Mesenchymal stem cell (in vitro differentiated cells and primary cell): ENCODE measurements around the gene GNG13.

Experiments used
- DNase-seq: peaks from one replicate; pipeline ENCODE4 v3.0.0-alpha.2; 2013
- H2AFZ ChIP-seq: one replicate; pipeline ENCODE4 v1.6.1; 2013; ENCODE audit warnings: low read depth, mild to moderate bottlenecking, control low read depth, inconsistent platforms, low read length, moderate library complexity
- H2AK5ac ChIP-seq: 2 replicates; pipeline ENCODE4 v1.6.1; 2013; ENCODE audit warnings: low read length, moderate library complexity, mild to moderate bottlenecking, inconsistent platforms; ENCODE audit not compliant: severe bottlenecking
- H2BK120ac ChIP-seq: one replicate; pipeline ENCODE4 v1.6.1; 2013; ENCODE audit warnings: low read depth, mild to moderate bottlenecking, inconsistent platforms, low read length, moderate library complexity
- H2BK12ac ChIP-seq, 2 experiments: one replicate each; pipeline ENCODE4 v1.6.1; 2013; ENCODE audit warnings: inconsistent platforms in 2 of 2, low read length in 2 of 2, mild to moderate bottlenecking in 2 of 2, moderate library complexity in 2 of 2, control low read depth in 1 of 2
- H2BK15ac ChIP-seq: one replicate; pipeline ENCODE4 v1.6.1; 2013; ENCODE audit warnings: mild to moderate bottlenecking, low read depth, inconsistent platforms; ENCODE audit not compliant: poor library complexity, severe bottlenecking
- H2BK5ac ChIP-seq: 2 replicates; pipeline ENCODE4 v1.6.1; 2013; ENCODE audit warnings: low read depth, mild to moderate bottlenecking, low read length, control low read depth, inconsistent platforms; ENCODE audit not compliant: poor library complexity, severe bottlenecking
- H3K14ac ChIP-seq, 2 experiments: one replicate each; pipeline ENCODE4 v1.6.1; 2013; ENCODE audit warnings: inconsistent platforms in 2 of 2, low read length in 2 of 2, control low read depth in 1 of 2, mild to moderate bottlenecking in 1 of 2, moderate library complexity in 1 of 2
- H3K18ac ChIP-seq, 2 experiments: one replicate each; pipeline ENCODE4 v1.6.1; 2013; ENCODE audit warnings: inconsistent platforms in 2 of 2, low read length in 2 of 2, control low read depth in 1 of 2, low read depth in 1 of 2, mild to moderate bottlenecking in 1 of 2
- H3K23ac ChIP-seq, 2 experiments: one replicate each; pipeline ENCODE4 v1.6.1; 2013; ENCODE audit warnings: inconsistent platforms in 2 of 2, low read length in 2 of 2, mild to moderate bottlenecking in 2 of 2, moderate library complexity in 2 of 2, control low read depth in 1 of 2
- H3K27ac ChIP-seq: 2 replicates; pipeline ENCODE4 v1.5.1; 2013; ENCODE audit warnings: mild to moderate bottlenecking, moderate library complexity, low read length, control low read depth, inconsistent platforms; ENCODE audit not compliant: poor library complexity, severe bottlenecking
- H3K27me3 ChIP-seq, 2 experiments: 2 replicates each; pipeline versions ENCODE4 v1.6.1 to v1.7.0; 2013; ENCODE audit warnings: low read length in 2 of 2, mild to moderate bottlenecking in 2 of 2, moderate library complexity in 2 of 2, control low read depth in 1 of 2, inconsistent platforms in 1 of 2; ENCODE audit not compliant: control insufficient read depth in 1 of 2, insufficient read depth in 1 of 2
- H3K36me3 ChIP-seq, 2 experiments: 2 replicates each; pipeline versions ENCODE4 v1.6.1 to v1.7.0; 2013; ENCODE audit warnings: low read length in 2 of 2, control low read depth in 1 of 2, inconsistent platforms in 1 of 2, low read depth in 1 of 2, mild to moderate bottlenecking in 1 of 2; ENCODE audit not compliant: insufficient read depth in 2 of 2, control insufficient read depth in 1 of 2
- H3K4ac ChIP-seq, 2 experiments: one replicate each; pipeline ENCODE4 v1.6.1; 2013; ENCODE audit warnings: inconsistent platforms in 2 of 2, low read length in 2 of 2, mild to moderate bottlenecking in 2 of 2, moderate library complexity in 2 of 2, control low read depth in 1 of 2, low read depth in 1 of 2
- H3K4me1 ChIP-seq: 2 replicates; pipeline ENCODE4 v1.6.1; 2013; ENCODE audit warnings: low read depth, low read length, control low read depth; ENCODE audit not compliant: control insufficient read depth, insufficient read depth
- H3K4me2 ChIP-seq: 2 replicates; pipeline ENCODE4 v1.6.1; 2013; ENCODE audit warnings: low read length, mild to moderate bottlenecking, inconsistent platforms; ENCODE audit not compliant: poor library complexity, severe bottlenecking
- H3K4me3 ChIP-seq, 2 experiments: 2 replicates each; pipeline versions ENCODE4 v1.5.1 to v1.7.0; 2013; ENCODE audit warnings: low read length in 2 of 2, mild to moderate bottlenecking in 2 of 2, control low read depth in 1 of 2, low read depth in 1 of 2; ENCODE audit not compliant: insufficient read depth in 1 of 2
- H3K79me1 ChIP-seq: replicated peaks from 2 replicates; pipeline ENCODE4 v1.6.1; 2013; ENCODE audit warnings: mild to moderate bottlenecking, control low read depth, low read length, inconsistent platforms; ENCODE audit not compliant: poor library complexity, severe bottlenecking
- H3K9ac ChIP-seq: 2 replicates; pipeline ENCODE4 v1.7.0; 2013; ENCODE audit warnings: mild to moderate bottlenecking, low read length, moderate library complexity
- H3K9me3 ChIP-seq: 2 replicates; pipeline ENCODE4 v1.7.0; 2013; ENCODE audit warnings: mild to moderate bottlenecking, low read length; ENCODE audit not compliant: control insufficient read depth
- H4K8ac ChIP-seq: one replicate; pipeline ENCODE4 v1.6.1; 2013; ENCODE audit warnings: inconsistent platforms, mild to moderate bottlenecking, low read length, moderate library complexity
- H4K91ac ChIP-seq: one replicate; pipeline ENCODE4 v1.6.1; 2013; ENCODE audit warnings: mild to moderate bottlenecking, low read length, inconsistent platforms
- WGBS: methylation state at CpG from one replicate; pipeline ENCODE4 v1.1.7; 2013; ENCODE audit warnings: mixed read lengths; 5-methylcytosine and 5-hydroxymethylcytosine counted together

GNG13 gene

DNA sequence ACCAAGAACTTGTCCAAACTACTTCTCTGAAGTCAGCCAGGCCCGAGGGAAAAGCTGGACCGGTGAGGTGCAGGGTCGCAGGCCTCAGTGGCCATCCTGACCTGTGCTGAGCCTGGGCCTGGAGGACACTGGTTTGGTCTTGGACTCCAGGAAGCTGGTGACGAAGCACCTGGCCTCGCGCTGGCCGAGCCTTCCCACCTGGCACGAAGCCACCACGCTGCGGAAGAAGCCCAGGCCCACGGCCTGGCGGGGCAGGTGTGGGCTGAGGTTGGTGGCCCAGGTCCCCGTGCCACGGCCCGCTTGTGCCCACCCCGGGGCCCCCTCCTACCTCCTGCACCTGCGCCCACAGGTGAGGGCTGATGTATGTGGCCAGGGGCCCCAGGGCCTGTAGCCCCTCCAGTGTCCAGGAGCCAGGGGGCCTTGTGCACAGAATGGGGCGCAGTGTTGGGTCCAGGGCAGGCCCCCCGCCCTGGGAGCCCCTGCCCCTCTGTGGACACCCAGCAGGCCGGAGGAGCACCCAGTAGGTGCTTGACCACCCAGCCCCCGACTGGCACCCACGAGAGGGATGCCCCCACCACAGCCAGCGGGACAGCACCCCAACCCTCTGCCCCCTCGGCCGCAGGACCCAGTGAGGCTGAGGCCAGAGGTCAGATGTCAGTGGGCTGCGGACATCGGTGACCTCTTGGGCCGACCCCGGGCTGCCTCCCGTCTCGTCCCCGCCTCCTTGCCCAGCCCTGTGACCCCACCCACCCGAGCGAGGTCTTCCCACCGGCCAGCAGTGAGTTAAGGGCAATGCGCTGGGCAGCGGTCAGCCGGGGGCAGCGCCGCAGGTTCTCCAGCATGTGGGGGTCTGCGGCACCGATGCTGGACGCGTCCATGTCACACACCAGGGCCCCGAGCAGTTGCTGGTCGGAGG lies 26.2 kb downstream of the GNG13 start:
- no peaks in the 10 kb centered on the region for H3K36me3 ChIP-seq
- H3K9ac ChIP-seq, result no peak overlapping the region
- no peak for DNase-seq
- H3K79me1 ChIP-seq, result no peaks in the 10 kb centered on the region
- H2AK5ac ChIP-seq, result no peak overlapping the region
- no peak overlapping the region for H3K18ac ChIP-seq
- peak overlapping the region; percentile 12 for H2BK15ac ChIP-seq
- no peak overlapping the region for H2AFZ ChIP-seq
- H4K8ac ChIP-seq, result no peak overlapping the region
- H3K27me3 ChIP-seq, result peaks cover 0 to 42% of the 10 kb centered on the region in 2 experiments
- no peak overlapping the region for H3K23ac ChIP-seq
- H3K4me3 ChIP-seq, result peak overlapping the region in 1 of 2 experiments; percentile 30
- no peak overlapping the region for H3K4me2 ChIP-seq
- H4K91ac ChIP-seq, result no peak overlapping the region
- no peak overlapping the region for H2BK120ac ChIP-seq
- H3K27ac ChIP-seq, result no peak overlapping the region
- H3K14ac ChIP-seq, result no peak overlapping the region
- peaks cover 24% of the 10 kb centered on the region for H3K4me1 ChIP-seq
- H2BK5ac ChIP-seq, result no peak overlapping the region
- H3K9me3 ChIP-seq, result no peaks in the 10 kb centered on the region
- no peak overlapping the region for H2BK12ac ChIP-seq
- WGBS, result 92% methylated on average over 46 of the region's 46 CpGs
- H3K4ac ChIP-seq, result no peak overlapping the region

GRCh38 chr16:772959-773358 lies 27.6 kb downstream of the GNG13 start:
- H2BK12ac ChIP-seq, result no peak overlapping the region
- H2BK120ac ChIP-seq, result no peak overlapping the region
- no peak overlapping the region for H3K4me2 ChIP-seq
- peaks cover 0 to 28% of the 10 kb centered on the region in 2 experiments for H3K27me3 ChIP-seq
- H3K14ac ChIP-seq, result no peak overlapping the region
- no peaks in the 10 kb centered on the region for H3K79me1 ChIP-seq
- H3K18ac ChIP-seq, result no peak overlapping the region
- H2AFZ ChIP-seq, result no peak overlapping the region
- no peak overlapping the region for H2AK5ac ChIP-seq
- no peak overlapping the region for H3K23ac ChIP-seq
- H2BK15ac ChIP-seq, result no peak overlapping the region
- no peak overlapping the region for H3K4ac ChIP-seq
- peaks cover 18% of the 10 kb centered on the region for H3K4me1 ChIP-seq
- H3K9ac ChIP-seq, result no peak overlapping the region
- H2BK5ac ChIP-seq, result no peak overlapping the region
- no peak for DNase-seq
- H3K36me3 ChIP-seq, result no peaks in the 10 kb centered on the region
- H3K27ac ChIP-seq, result no peak overlapping the region
- H4K91ac ChIP-seq, result no peak overlapping the region
- H3K9me3 ChIP-seq, result no peaks in the 10 kb centered on the region
- H3K4me3 ChIP-seq, result no peak overlapping the region
- 96% methylated on average over 18 of the region's 18 CpGs for WGBS
- no peak overlapping the region for H4K8ac ChIP-seq

- Histone ChIP-seq H2BK120ac (no peak overlapping the region), H3K79me1 (no peaks in the 10 kb centered on the region)
Measured at GRCh38 chr16:770411-770810, 30.1 kb downstream of the GNG13 start.

DNA sequence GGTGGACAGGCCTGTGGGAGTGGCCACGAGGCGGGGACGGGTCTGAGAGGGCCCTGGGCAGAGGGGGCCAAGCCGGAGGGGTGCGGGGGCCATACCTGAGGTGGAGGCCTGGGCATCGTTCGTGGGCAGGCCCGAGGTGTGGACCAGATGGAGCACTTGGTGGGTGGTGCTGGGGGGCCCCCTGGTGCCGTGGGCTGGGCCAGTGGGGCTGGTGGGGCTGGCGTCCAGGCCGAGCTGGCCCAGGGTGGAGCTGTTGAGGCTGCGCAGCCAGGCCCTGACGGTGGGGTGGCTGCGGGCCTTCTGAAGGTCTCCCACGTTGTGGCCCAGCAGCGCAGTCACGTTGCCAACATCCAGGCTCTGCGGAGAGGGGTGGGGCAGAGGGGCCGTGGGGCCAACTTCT lies 30.6 kb downstream of the GNG13 start:
- no peak overlapping the region for H3K9ac ChIP-seq
- H3K4ac ChIP-seq, result no peak overlapping the region
- 86% methylated on average over 16 of the region's 19 CpGs for WGBS
- H3K27ac ChIP-seq, result no peak overlapping the region
- H3K4me3 ChIP-seq, result no peak overlapping the region
- no peak overlapping the region for H3K23ac ChIP-seq
- no peak overlapping the region for H3K18ac ChIP-seq
- H2AK5ac ChIP-seq, result no peak overlapping the region
- H4K8ac ChIP-seq, result no peak overlapping the region
- no peak overlapping the region for H2AFZ ChIP-seq
- H3K4me1 ChIP-seq, result peaks cover 16% of the 10 kb centered on the region
- no peak overlapping the region for H2BK12ac ChIP-seq
- DNase-seq, result no peak
- no peak overlapping the region for H2BK120ac ChIP-seq
- no peaks in the 10 kb centered on the region for H3K9me3 ChIP-seq
- H3K36me3 ChIP-seq, result no peaks in the 10 kb centered on the region
- no peak overlapping the region for H2BK5ac ChIP-seq
- H3K4me2 ChIP-seq, result no peak overlapping the region
- H4K91ac ChIP-seq, result no peak overlapping the region
- H3K14ac ChIP-seq, result no peak overlapping the region
- H3K27me3 ChIP-seq, result peaks cover 0 to 19% of the 10 kb centered on the region in 2 experiments
- no peak overlapping the region for H2BK15ac ChIP-seq
- no peaks in the 10 kb centered on the region for H3K79me1 ChIP-seq

More at GRCh38 chr16:770411-770810, 30.1 kb downstream of the GNG13 start:
- Histone ChIP-seq H3K27ac (no peak overlapping the region), H3K9ac (no peak overlapping the region), H4K8ac (no peak overlapping the region), H3K36me3 (no peaks in the 10 kb centered on the region), H4K91ac (no peak overlapping the region), H2BK5ac (no peak overlapping the region), H3K4me2 (no peak overlapping the region), H3K4ac (no peak overlapping the region), H3K27me3 (peaks cover 0 to 21% of the 10 kb centered on the region in 2 experiments), H3K4me3 (no peak overlapping the region), H3K18ac (no peak overlapping the region), H2BK15ac (no peak overlapping the region), H3K14ac (no peak overlapping the region), H3K9me3 (no peaks in the 10 kb centered on the region), H2AK5ac (no peak overlapping the region), H3K4me1 (peaks cover 17% of the 10 kb centered on the region), H2BK12ac (no peak overlapping the region), H3K23ac (no peak overlapping the region), H2AFZ (no peak overlapping the region)
- DNase-seq, result no peak
- 100% methylated on average over 5 of the region's 13 CpGs for WGBS
